ENCODE data around the gene CYP27A1.

CYP27A1 gene

DNA sequence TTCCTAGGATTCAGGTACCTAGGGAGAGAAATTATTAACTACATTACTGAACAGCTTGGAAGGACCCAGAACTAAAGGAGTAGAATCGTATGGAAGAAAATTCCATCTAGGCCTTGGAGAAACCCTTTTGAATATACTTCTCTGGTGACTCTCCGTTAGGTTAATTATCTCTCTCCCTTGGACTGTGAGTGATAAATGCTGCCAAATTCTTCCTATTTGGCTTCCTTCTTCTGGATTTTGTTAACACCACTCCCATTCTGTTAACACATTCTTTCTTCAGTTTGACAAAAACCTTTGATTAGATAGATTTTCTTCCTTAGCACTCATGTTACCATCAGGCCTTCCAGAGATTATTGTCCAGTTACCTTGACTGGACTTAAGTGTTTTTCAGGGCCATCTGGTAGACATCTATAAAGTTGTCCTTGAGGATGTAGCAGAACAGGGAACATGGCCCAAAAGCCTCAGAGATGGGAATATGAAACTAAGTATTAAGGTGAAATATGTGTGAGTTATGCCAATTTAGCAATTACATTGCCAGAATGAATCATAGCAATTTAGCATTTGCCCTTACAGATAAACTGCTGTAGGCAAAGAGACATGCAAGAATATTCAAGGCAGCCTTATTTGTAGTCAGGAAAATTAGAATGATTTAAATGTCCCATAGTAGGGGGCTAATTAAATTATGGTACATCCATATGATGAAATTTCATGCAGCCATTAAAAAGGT lies 6.7 kb downstream of the CYP27A1 start:
- Mint-ChIP-seq H3K4me3 (no peak overlapping the region), H3K9me3 (no peaks in the 10 kb centered on the region), H3K27ac (no peak overlapping the region), H3K4me1 (no peaks in the 10 kb centered on the region), H3K36me3 (no peaks in the 10 kb centered on the region)
- DNase-seq (ENCODE audit: low spot score in 2 of 2) (no peak), ATAC-seq (no peak)

DNA sequence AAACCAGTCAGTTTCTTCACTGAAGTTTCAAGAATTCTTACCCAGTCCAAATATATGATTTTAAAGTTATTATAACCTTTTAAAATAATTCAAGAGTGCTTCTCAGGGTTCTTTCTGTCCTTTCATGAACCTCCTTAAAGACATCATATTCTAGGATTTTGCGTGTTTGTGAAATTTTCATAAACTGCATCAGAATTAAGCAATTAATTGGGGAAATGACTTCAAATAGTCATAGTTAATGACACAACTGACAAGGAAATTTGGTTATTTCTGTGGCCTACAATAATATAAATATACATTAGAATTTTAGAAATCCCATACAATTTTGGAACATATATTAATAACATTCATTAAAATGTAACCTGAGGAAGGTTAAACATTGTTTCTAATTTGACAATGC lies 10.5 kb downstream of the CYP27A1 start:
- Mint-ChIP-seq H3K4me3 (no peak overlapping the region), H3K36me3 (no peaks in the 10 kb centered on the region), H3K4me1 (no peaks in the 10 kb centered on the region), H3K9me3 (no peaks in the 10 kb centered on the region), H3K27ac (no peak overlapping the region)
- no peak for DNase-seq (ENCODE audit: low spot score in 2 of 2)
- ATAC-seq: no peak

DNA sequence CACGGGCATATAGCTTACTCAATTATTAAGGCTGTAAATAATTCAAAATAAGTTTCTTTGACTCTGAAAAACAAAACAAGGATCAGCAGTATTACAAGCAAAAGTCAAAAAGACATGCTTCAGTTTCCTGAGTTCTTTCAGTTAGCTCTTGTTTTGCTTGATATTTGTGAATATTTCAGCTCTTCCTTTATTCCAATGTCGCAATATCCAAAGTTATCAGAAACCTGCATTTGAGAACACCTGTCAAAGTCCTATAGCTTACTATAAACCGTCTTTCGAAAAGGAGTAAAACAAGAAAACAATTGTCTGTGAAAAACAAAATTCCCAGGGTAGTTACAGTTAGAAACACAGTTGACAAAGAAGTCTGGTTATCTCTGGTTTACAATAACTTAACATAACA lies 14.7 kb downstream of the CYP27A1 start:
- H3K9me3 Mint-ChIP-seq: no peaks in the 10 kb centered on the region
- H3K4me3 Mint-ChIP-seq: no peak overlapping the region
- H3K4me1 Mint-ChIP-seq: no peaks in the 10 kb centered on the region
- no peak overlapping the region for H3K27ac Mint-ChIP-seq
- H3K36me3 Mint-ChIP-seq: no peaks in the 10 kb centered on the region
- DNase-seq (ENCODE audit: low spot score in 2 of 2) (no peak), ATAC-seq (no peak)

DNA sequence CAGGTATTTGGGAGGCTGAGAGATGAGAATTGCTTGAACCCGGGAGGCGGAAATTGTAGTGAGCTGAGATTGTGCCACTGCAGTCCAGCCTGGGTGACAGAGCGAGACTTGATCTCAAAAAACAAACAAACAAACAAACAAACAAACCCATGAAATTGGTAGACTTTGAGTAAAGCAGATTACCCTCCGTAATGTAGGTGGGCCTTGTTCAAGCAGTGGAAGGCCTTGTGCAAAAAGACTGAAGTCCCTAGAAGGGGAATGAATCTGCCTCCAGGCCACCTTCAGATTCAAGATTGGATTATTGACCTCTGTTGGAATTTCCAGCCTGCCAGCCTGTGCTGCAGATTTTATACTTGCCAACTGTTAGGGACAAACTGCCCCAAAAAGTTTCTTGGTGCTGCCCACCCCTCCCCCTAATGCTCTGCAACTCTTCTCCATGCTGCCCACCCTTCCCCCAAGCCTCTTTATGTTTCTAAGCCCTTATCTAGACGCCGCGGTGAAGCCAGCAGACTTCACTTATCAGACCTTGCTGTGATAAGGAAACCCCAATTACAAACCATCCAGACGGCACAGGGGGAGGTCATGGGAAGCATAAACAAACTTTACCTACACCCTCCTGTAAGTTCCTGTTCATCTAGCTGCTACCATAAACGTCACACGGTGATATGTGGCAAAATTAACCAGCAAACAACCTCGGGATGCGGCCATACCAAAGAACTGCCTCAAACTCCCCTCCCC lies 17.0 kb downstream of the CYP27A1 start:
- ATAC-seq (no peak), DNase-seq (ENCODE audit: low spot score in 2 of 2) (no peak)
- no peaks in the 10 kb centered on the region for H3K9me3 Mint-ChIP-seq
- no peaks in the 10 kb centered on the region for H3K36me3 Mint-ChIP-seq
- H3K4me3 Mint-ChIP-seq: no peak overlapping the region
- H3K4me1 Mint-ChIP-seq: no peaks in the 10 kb centered on the region
- H3K27ac Mint-ChIP-seq: no peak overlapping the region

DNA sequence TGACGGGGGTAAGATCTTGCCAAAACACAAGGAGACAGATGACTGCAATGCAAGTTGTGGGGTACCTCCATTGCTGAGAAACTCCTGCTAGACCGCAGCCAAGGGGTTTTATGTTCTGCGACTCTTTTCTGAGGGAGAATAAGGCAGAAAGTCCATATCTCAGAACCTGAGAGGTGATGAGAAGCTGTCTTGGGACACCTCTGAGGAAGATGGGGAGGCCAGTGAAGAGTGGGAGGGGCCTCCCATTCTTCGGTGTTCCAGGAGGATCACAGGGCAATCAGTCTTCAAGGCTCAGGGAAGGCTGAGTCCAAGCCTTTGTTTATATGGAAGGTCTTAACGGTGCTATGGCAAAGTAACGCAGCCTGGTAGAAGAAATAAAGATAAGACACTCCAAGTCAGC lies 18.0 kb downstream of the CYP27A1 start:
- ATAC-seq (no peak), DNase-seq (ENCODE audit: low spot score in 2 of 2) (no peak)
- H3K9me3 Mint-ChIP-seq: no peaks in the 10 kb centered on the region
- H3K27ac Mint-ChIP-seq: no peak overlapping the region
- no peaks in the 10 kb centered on the region for H3K36me3 Mint-ChIP-seq
- no peaks in the 10 kb centered on the region for H3K4me1 Mint-ChIP-seq
- H3K4me3 Mint-ChIP-seq: no peak overlapping the region

DNA sequence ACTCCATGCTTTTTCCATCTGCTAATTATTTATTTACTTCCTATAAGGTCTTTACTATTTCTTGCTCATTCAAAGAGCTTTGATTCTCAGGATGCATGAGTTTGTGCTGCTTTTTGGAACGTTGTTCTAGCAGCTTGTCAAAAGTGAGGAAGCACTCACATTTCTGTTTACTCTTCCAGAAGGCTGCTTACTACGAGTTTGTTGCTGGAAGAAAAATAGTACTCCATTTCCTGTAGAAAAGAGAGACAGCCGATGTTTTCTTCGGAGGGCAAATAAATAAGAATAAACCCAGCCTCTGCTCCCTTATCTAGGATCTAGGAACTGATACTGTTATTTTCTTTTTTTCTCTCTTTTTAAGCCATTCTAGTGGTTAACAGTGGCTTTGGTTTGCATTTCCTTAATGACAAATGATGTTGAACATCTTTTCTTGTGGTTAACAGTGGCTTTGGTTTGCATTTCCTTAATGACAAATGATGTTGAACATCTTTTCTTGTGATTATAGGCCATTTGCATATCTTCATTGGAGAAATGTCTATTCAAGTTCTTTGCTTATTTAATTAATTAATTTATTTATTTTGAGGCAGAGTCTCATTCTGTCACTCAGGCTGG lies 20.5 kb downstream of the CYP27A1 start:
- DNase-seq (ENCODE audit: low spot score in 2 of 2) (no peak), ATAC-seq (no peak)
- Mint-ChIP-seq H3K9me3 (peaks cover 2% of the 10 kb centered on the region), H3K27ac (no peak overlapping the region), H3K4me3 (no peak overlapping the region), H3K36me3 (no peaks in the 10 kb centered on the region), H3K4me1 (no peaks in the 10 kb centered on the region)

DNA sequence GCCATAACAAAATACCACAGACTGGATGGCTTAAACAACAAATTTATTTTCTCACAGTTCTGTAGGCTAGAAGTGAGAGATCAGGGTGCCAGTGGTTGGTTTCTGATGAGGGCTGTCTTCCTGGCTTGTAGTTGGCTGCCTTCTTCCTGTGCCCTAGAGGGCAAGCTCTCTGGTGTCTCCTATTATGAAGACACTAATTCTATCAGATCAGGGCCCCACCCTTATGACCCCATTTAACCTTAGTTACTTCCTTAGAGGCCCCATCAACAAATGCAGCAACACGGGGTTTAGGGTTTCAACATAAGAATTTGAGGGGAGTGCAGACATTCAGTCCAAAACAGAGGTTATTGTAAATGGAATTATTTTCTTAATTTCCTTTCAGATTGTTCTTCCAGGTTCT lies 22.9 kb downstream of the CYP27A1 start:
- no peaks in the 10 kb centered on the region for H3K4me1 Mint-ChIP-seq
- DNase-seq (ENCODE audit: low spot score in 2 of 2) (no peak), ATAC-seq (no peak)
- H3K9me3 Mint-ChIP-seq: peaks cover 2% of the 10 kb centered on the region
- no peaks in the 10 kb centered on the region for H3K36me3 Mint-ChIP-seq
- H3K27ac Mint-ChIP-seq: no peak overlapping the region
- H3K4me3 Mint-ChIP-seq: no peak overlapping the region

DNA sequence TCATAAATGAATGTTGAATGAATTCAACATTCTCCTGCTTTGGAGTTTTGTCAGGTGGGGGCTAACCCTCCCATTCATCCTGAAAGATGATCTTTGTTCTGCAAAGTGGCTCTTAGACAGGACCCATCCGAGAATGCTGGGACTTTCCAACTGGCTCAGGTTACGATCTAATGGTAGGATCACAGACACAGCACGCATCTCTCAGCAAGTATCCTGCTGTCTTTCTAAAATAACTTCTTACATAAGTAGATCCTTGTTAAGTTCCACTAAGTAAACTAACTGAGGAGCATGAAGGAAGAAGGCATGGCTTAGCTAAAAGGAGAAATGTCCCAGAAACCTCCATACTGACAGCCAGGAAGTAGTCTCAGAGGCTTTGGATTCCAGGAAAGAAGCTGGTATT lies 23.7 kb downstream of the CYP27A1 start:
- no peak overlapping the region for H3K4me3 Mint-ChIP-seq

DNA sequence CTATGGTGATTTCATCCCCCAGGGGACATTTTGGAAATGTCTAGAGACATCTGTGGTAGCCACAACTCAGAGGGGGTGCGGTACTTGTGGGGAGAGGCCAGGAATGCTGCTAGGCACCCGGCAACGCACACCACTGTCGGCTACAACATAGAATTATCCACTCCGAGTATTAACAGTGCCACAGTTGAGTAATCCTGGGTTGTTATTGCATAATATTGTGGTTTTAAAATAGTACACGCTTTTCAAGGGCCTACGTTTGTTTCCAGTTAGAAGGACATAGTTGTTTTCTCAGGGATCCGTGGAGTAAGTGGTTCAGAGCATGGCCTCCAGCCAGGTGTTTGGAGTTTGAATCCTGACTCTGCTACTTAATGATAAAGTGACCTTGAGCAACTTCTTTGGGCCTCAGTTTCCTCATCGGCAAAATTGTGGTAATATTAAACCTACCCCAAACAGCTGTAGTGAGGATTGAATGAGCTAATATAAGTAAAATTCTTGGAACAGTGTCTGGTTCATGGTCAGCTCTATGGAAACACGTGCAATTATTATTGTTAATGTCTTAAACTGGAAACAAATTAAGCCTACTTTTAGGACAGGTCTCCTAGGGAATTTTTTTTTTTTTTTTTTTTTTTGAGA lies 24.5 kb downstream of the CYP27A1 start:
- H3K27ac Mint-ChIP-seq: no peak overlapping the region
- no peak for DNase-seq (ENCODE audit: low spot score in 2 of 2)

More for the DNA sequence above, 23.7 kb downstream of the CYP27A1 start:
- no peak for ATAC-seq
- Mint-ChIP-seq H3K36me3 (no peaks in the 10 kb centered on the region), H3K4me1 (no peaks in the 10 kb centered on the region), H3K9me3 (peaks cover 2% of the 10 kb centered on the region), H3K27ac (no peak overlapping the region)
- DNase-seq (ENCODE audit: low spot score in 2 of 2): no peak

DNA sequence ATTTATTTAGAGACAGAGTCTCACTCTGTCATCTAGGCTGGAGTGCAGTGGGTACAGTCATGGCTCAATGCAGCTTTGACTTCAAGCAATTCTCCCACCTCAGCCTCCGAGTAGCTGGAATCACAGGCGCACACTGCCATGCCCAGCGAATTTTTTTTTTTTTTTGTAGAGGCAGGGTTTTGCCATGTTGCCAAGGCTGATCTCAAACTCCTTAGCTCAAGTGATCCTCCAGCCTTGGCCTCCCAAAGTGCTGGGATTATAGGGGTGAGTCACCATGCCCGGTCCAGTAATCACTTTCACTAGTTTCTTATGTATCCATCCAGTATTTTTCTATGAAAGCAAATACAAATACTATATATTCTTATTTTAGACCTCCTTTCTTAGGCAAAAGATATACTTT lies 25.7 kb downstream of the CYP27A1 start:
- Mint-ChIP-seq H3K36me3 (no peaks in the 10 kb centered on the region), H3K4me3 (no peak overlapping the region), H3K27ac (no peak overlapping the region), H3K4me1 (no peaks in the 10 kb centered on the region), H3K9me3 (peaks cover 2% of the 10 kb centered on the region)
- DNase-seq (ENCODE audit: low spot score in 2 of 2): no peak
- ATAC-seq: no peak

More for the DNA sequence above, 24.5 kb downstream of the CYP27A1 start:
- Mint-ChIP-seq H3K36me3 (no peaks in the 10 kb centered on the region), H3K4me3 (no peak overlapping the region), H3K4me1 (no peaks in the 10 kb centered on the region), H3K9me3 (peaks cover 2% of the 10 kb centered on the region)
- ATAC-seq: no peak

DNA sequence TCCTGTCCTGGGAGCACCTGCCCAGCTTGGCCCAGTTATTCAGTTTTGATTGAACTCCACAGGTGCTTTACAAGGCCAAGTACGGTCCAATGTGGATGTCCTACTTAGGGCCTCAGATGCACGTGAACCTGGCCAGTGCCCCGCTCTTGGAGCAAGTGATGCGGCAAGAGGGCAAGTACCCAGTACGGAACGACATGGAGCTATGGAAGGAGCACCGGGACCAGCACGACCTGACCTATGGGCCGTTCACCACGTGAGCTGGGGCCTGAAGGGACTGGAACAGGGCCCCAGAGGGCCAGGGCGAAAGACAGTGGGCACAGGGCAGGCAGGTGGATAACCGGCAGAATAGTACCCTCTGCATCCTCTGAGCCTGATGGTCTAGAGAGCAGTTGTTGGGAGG lies 27.6 kb downstream of the CYP27A1 start:
- H3K9me3 Mint-ChIP-seq: peaks cover 2% of the 10 kb centered on the region
- H3K4me3 Mint-ChIP-seq: no peak overlapping the region
- DNase-seq (ENCODE audit: low spot score in 2 of 2): no peak
- H3K4me1 Mint-ChIP-seq: no peaks in the 10 kb centered on the region
- no peak for ATAC-seq
- H3K36me3 Mint-ChIP-seq: no peaks in the 10 kb centered on the region
- H3K27ac Mint-ChIP-seq: no peak overlapping the region

DNA sequence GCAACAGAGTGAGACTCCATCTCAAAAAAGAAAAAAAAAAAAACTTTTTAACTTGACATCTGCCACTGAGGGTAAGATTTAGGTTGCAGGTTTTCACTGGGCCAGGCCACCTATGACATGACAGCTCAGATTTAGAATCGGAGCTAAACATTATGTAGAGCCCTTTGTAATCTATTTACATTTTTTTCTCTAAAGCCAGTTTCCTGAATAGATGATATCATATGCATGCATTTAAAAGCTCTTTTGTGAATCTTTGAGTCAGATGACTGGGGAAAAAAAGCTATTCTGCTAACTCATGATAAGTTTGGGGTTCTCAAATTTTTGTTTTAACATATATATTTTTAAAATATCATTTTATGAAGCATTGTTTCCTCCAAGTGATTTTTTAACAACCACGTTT lies 28.3 kb downstream of the CYP27A1 start:
- no peak for DNase-seq (ENCODE audit: low spot score in 2 of 2)
- no peaks in the 10 kb centered on the region for H3K4me1 Mint-ChIP-seq
- ATAC-seq: no peak
- H3K4me3 Mint-ChIP-seq: no peak overlapping the region
- H3K36me3 Mint-ChIP-seq: no peaks in the 10 kb centered on the region
- H3K27ac Mint-ChIP-seq: no peak overlapping the region
- H3K9me3 Mint-ChIP-seq: peaks cover under 1% of the 10 kb centered on the region

DNA sequence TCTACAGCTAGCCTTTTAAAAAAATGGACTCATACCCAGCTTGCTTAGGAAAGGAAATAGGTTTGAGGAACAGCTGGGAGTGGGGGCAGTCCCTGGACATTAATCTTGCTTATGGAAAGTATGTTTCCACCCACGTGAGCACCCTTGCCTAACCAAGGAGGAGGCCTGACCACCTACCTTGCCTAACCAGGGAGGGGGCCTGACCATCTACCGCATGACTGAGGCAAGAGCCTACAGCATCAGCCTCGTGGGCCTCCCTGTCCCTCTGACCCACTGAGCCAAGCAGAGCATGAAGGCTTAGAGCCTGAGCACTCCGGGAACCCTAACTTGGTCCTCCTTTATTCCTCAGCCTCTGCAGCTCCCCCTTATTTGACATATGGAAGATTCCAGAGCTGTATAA lies 29.4 kb downstream of the CYP27A1 start:
- Mint-ChIP-seq H3K9me3 (no peaks in the 10 kb centered on the region), H3K4me3 (no peak overlapping the region), H3K36me3 (no peaks in the 10 kb centered on the region), H3K27ac (no peak overlapping the region), H3K4me1 (no peaks in the 10 kb centered on the region)
- ATAC-seq (no peak), DNase-seq (ENCODE audit: low spot score in 2 of 2) (no peak)

DNA sequence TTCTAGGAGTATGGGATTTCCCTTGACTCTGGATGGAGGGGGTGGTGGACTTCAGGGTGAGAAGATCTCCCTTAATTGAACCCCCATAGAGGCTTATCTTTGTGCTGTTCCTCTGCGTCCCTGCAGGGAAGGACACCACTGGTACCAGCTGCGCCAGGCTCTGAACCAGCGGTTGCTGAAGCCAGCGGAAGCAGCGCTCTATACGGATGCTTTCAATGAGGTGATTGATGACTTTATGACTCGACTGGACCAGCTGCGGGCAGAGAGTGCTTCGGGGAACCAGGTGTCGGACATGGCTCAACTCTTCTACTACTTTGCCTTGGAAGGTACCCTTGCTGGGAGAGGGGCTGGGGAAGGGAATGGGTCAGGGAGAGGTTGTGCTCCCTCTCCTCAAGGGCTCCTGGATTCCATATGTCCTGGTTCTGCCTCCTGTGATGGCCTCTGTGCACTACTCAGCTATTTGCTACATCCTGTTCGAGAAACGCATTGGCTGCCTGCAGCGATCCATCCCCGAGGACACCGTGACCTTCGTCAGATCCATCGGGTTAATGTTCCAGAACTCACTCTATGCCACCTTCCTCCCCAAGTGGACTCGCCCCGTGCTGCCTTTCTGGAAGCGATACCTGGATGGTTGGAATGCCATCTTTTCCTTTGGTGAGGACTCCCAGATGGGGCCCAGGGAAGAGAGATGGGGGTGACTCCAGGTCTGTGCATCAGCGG lies 30.3 kb downstream of the CYP27A1 start:
- Mint-ChIP-seq H3K36me3 (no peaks in the 10 kb centered on the region), H3K27ac (no peak overlapping the region), H3K4me1 (no peaks in the 10 kb centered on the region), H3K4me3 (no peak overlapping the region), H3K9me3 (no peaks in the 10 kb centered on the region)
- no peak for DNase-seq (ENCODE audit: low spot score in 2 of 2)
- no peak for ATAC-seq

DNA sequence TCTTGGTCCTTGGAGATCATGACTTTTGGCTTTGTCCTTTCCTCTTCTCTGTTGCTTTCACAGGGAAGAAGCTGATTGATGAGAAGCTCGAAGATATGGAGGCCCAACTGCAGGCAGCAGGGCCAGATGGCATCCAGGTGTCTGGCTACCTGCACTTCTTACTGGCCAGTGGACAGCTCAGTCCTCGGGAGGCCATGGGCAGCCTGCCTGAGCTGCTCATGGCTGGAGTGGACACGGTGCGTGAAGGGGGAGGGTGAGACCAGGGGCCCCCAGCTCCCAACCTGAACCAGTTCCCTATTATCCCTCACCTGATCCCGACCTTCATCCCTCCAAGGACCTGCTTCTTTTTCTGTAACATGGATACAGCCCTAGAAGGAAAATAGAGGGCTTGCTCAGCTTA lies 30.9 kb downstream of the CYP27A1 start:
- no peak overlapping the region for H3K4me3 Mint-ChIP-seq
- no peaks in the 10 kb centered on the region for H3K9me3 Mint-ChIP-seq
- DNase-seq (ENCODE audit: low spot score in 2 of 2) (no peak), ATAC-seq (no peak)
- no peak overlapping the region for H3K27ac Mint-ChIP-seq
- no peaks in the 10 kb centered on the region for H3K36me3 Mint-ChIP-seq
- H3K4me1 Mint-ChIP-seq: no peaks in the 10 kb centered on the region
